ENCODE data around the gene DIRAS1. TPM values are rescaled to one million over a fixed set of nuclear protein-coding genes. Genes with fewer than 3 reads are reported as not detected.

DIRAS1 gene
- total and polyA plus RNA-seq, 2 donors (not counting 3 experiments of a cell fraction or from before 2014, with no cell fraction given) = 0.09 to 0.17 TPM

DNA sequence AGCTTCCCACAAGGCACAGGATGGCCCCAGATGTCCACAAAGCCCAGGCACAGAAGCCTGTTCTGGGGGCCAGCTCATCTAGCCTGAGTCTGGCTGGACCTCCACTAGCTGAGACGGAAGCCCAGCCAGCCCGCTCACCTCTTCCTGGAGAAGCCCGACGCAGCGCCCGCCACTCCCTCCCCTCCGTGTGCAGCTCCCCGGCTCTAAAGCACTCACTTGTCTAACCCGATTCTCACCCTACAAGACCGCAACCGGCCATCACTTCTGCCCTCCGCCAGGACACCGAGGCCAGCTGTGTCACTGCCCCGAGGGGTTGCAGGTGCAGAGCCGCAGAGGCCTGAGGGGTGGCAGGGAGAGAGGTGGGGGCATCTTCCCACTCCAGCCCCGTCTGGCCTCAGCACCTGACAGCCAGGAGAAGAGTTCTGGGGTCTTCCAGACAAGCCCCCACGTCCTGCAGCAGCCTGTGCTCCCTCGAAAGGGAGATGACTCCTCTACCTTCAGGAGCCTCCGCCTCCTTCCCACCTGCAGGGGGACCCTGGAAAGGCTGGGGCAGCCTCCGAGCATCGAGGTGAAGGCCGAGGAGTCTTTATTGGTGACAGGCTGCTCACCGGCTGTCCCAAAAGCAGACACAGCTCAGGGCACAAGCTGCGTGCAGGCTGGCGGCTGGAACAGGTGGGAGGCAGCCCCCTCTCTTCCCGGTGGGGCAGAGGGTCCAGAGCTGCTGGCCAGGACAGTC lies 5.9 kb upstream of the DIRAS1 start:
- Histone ChIP-seq H3K36me3 (ENCODE audit: control insufficient read depth in 2 of 2, extremely low read depth in 1 of 2, insufficient read depth in 2 of 2, low read length in 2 of 2) (no peaks in the 10 kb centered on the region), H3K27ac (ENCODE audit: insufficient read depth, low read depth, low read length) (no peak overlapping the region), H3K4me2 (ENCODE audit: insufficient read depth, low read length) (no peak overlapping the region), H4K20me1 (replicated peaks; ENCODE audit: control insufficient read depth, extremely low read depth, insufficient read depth, low read length) (no peaks in the 10 kb centered on the region), H3K9me1 (replicated peaks; ENCODE audit: control insufficient read depth, extremely low read depth, insufficient read depth, low read length) (no peaks in the 10 kb centered on the region), H2AFZ (ENCODE audit: low read depth, low read length) (no peak overlapping the region), H3K27me3 (ENCODE audit: control insufficient read depth in 2 of 2, insufficient read depth in 2 of 2, low read length in 2 of 2) (peaks cover 6 to 7% of the 10 kb centered on the region in 2 experiments), H3K9me3 (replicated peaks; ENCODE audit: control insufficient read depth, insufficient read depth, low read length) (no peaks in the 10 kb centered on the region), H3K9ac (replicated peaks; ENCODE audit: extremely low read depth, insufficient read depth, low read length) (no peak overlapping the region), H3K79me2 (ENCODE audit: control insufficient read depth, insufficient read depth, low read length) (no peaks in the 10 kb centered on the region), H3K4me3 (replicated peaks in 1 of 3; ENCODE audit: insufficient read depth in 1 of 3, low read depth in 1 of 3, low read length in 3 of 3) (no peak overlapping the region), H3K4me1 (ENCODE audit: control insufficient read depth, extremely low read depth, insufficient read depth, low read length) (no peaks in the 10 kb centered on the region)
- ChIA-PET POLR2A (interaction anchor here (0.5 kb wide), 1 partner anchor 43 kb away, joined by 4 read pairs; no protein-coding TSS in a partner anchor), CTCF (interaction anchor here (1.3 kb wide), 1 partner anchor 13 kb away, joined by 3 read pairs; the partner anchor contains the start of gene SLC39A3)
- intact Hi-C loops (cut with micrococcal nuclease) = no loop called here
- no peak for TF ChIP-seq FOS (IDR thresholded peaks at IDR 0.05; ENCODE audit: borderline replicate concordance, insufficient read depth, low read length)
- TF ChIP-seq JUN (IDR thresholded peaks at IDR 0.05; ENCODE audit: borderline replicate concordance, insufficient read depth, insufficient read length, low read depth) = no peak
- TF ChIP-seq, protein P1, sequence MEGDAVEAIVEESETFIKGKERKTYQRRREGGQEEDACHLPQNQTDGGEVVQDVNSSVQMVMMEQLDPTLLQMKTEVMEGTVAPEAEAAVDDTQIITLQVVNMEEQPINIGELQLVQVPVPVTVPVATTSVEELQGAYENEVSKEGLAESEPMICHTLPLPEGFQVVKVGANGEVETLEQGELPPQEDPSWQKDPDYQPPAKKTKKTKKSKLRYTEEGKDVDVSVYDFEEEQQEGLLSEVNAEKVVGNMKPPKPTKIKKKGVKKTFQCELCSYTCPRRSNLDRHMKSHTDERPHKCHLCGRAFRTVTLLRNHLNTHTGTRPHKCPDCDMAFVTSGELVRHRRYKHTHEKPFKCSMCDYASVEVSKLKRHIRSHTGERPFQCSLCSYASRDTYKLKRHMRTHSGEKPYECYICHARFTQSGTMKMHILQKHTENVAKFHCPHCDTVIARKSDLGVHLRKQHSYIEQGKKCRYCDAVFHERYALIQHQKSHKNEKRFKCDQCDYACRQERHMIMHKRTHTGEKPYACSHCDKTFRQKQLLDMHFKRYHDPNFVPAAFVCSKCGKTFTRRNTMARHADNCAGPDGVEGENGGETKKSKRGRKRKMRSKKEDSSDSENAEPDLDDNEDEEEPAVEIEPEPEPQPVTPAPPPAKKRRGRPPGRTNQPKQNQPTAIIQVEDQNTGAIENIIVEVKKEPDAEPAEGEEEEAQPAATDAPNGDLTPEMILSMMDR (IDR thresholded peaks at IDR 0.05; ENCODE audit: extremely low read depth in 1 of 2, insufficient read depth in 1 of 2, low read depth in 1 of 2, low read length in 2 of 2) = no peak
- TF ChIP-seq POLR2A (IDR thresholded peaks at IDR 0.05; ENCODE audit: low read depth, low read length) = no peak
- TF ChIP-seq EZH2 (IDR thresholded peaks at IDR 0.05; ENCODE audit: borderline replicate concordance, low read depth, low read length, severe bottlenecking) = no peak
- TF ChIP-seq, protein P2, sequence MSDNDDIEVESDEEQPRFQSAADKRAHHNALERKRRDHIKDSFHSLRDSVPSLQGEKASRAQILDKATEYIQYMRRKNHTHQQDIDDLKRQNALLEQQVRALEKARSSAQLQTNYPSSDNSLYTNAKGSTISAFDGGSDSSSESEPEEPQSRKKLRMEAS (IDR thresholded peaks at IDR 0.05; ENCODE audit: insufficient read depth, insufficient read length) = no peak
- no peak for TF ChIP-seq MYC (IDR thresholded peaks at IDR 0.05; ENCODE audit: low read depth, low read length)
- TF ChIP-seq POLR2AphosphoS5 (IDR thresholded peaks at IDR 0.05; ENCODE audit: insufficient read depth, low read depth, low read length) = no peak
- no peak for TF ChIP-seq GATA2 (IDR thresholded peaks at IDR 0.05; ENCODE audit: insufficient read depth, insufficient read length, low read depth, low read length)
- dilution Hi-C loops (cut with MboI; ENCODE audit: extremely low pct_ligation_motif_present, low sequenced_read_pairs) = no loop called here
- no TSS peak for BruUV-seq (replicated peaks)
- FAIRE-seq = no peak
- no peak for DNase-seq (ENCODE audit: low read depth, low spot score)
